ENCODE measurements around the gene ALCAM.
"Not testable (repeated sequence)": the region's sequence is repeated elsewhere in the genome, so short reads cannot be mapped to it uniquely, and the experiment has no call there.

The ALCAM gene

GRCh38 chr3:105594219-105594618, 227.5 kb downstream of the ALCAM start:
- H3K27ac ChIP-seq, result no peak overlapping the region
- no peak for DNase-seq (ENCODE audit: low spot score)
- TF ChIP-seq, protein P1, sequence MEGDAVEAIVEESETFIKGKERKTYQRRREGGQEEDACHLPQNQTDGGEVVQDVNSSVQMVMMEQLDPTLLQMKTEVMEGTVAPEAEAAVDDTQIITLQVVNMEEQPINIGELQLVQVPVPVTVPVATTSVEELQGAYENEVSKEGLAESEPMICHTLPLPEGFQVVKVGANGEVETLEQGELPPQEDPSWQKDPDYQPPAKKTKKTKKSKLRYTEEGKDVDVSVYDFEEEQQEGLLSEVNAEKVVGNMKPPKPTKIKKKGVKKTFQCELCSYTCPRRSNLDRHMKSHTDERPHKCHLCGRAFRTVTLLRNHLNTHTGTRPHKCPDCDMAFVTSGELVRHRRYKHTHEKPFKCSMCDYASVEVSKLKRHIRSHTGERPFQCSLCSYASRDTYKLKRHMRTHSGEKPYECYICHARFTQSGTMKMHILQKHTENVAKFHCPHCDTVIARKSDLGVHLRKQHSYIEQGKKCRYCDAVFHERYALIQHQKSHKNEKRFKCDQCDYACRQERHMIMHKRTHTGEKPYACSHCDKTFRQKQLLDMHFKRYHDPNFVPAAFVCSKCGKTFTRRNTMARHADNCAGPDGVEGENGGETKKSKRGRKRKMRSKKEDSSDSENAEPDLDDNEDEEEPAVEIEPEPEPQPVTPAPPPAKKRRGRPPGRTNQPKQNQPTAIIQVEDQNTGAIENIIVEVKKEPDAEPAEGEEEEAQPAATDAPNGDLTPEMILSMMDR (IDR thresholded peaks at IDR 0.05), result no peak
- no peak overlapping the region for H3K4me3 ChIP-seq

DNA sequence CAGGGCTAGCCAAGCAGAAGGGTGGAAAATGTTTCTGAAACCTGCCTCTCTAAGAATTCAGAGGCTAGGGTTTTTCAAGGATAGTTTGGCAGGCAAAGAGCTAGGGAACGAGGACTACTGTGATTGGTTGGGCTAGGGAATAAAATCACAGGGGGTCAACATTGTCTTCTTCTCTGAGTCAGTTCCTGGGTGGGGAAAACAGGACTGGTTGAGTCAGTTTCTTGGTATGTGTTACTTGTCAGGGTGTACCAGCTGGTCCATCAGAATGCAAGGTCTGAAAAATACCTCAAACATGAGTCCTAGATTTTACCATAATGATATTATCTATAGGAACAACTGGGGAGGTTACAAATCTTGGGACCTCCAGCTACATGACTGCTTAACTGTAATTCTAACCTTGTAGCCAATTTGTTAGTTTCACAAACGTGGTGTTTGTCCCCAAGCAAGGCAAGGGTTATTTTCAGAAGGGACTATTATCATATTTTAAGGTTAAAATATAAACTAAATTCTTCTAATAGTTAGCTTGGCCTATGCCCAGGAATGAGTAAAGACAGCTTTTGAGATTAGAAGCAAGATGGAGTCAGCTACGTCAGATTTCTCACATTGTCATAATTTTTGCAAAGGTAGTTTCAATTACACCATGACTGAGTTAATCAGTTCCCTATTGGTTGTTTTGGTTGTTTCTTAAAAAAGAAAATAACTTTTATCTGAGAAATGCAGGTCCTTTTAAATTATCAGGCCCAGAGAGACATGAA, 231.5 kb downstream of the ALCAM start:
- no peak overlapping the region for H3K27ac ChIP-seq
- no peak overlapping the region for H3K4me3 ChIP-seq
- DNase-seq (ENCODE audit: low spot score), result no peak
- TF ChIP-seq, protein P1 (IDR thresholded peaks at IDR 0.05), result no peak

DNA sequence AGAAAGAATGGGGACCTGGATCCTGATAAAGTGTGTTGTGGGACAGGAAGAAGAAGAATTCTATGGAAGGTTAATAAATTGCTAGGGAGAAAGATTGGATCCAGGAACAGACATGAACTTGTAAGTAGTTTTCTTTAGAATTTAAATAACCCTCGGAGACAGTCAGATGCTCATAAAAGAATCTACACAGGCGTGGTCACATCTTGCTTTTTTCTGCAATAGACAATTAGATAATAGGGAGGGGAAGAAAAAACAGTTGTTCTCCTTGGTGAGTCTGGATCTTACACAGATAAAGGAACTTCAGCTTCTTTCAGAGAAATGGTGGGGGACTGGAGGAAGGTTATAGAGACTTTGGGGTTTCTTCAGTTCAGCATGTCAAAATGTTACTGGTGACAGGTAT, 232.6 kb downstream of the ALCAM start:
- TF ChIP-seq, protein P1 (IDR thresholded peaks at IDR 0.05), result no peak
- Histone ChIP-seq H3K27ac (no peak overlapping the region), H3K4me3 (no peak overlapping the region)
- DNase-seq (ENCODE audit: low spot score), result no peak

DNA sequence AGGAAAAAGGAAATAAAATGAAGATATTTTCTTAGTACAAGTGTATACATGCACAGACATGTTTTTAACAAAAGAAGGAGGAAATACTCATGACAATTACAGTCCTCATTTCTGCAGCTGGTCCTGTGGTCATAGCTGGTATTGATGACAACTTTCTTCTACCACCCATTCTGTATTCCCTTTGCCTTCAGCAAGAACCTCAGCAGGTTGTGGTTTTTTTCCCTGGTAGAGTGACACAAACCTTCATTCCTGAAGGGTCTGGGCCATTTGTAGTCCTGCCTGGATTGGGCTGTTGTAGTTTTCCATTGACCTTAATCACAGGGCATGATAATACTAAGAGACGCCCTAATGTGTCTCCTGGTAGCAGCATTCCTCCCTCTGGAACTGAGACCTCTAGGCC, 235.0 kb downstream of the ALCAM start:
- DNase-seq (ENCODE audit: low spot score); H3K27ac ChIP-seq; H3K4me3 ChIP-seq: not testable (repeated sequence)

- H3K27ac ChIP-seq; H3K4me3 ChIP-seq; DNase-seq (ENCODE audit: low spot score): not testable (repeated sequence)
Observed at GRCh38 chr3:105602286-105602685, 235.6 kb downstream of the ALCAM start.

GRCh38 chr3:105603516-105603915, 236.8 kb downstream of the ALCAM start:
- DNase-seq (ENCODE audit: low spot score); H3K27ac ChIP-seq: not testable (repeated sequence)

GRCh38 chr3:105606016-105606415, 239.3 kb downstream of the ALCAM start:
- TF ChIP-seq, protein P1 (IDR thresholded peaks at IDR 0.05), result no peak
- no peak overlapping the region for H3K4me3 ChIP-seq
- DNase-seq (ENCODE audit: low spot score), result no peak
- no peak overlapping the region for H3K27ac ChIP-seq

More at GRCh38 chr3:105603516-105603915, 236.8 kb downstream of the ALCAM start:
- not testable (repeated sequence) for H3K4me3 ChIP-seq

DNA sequence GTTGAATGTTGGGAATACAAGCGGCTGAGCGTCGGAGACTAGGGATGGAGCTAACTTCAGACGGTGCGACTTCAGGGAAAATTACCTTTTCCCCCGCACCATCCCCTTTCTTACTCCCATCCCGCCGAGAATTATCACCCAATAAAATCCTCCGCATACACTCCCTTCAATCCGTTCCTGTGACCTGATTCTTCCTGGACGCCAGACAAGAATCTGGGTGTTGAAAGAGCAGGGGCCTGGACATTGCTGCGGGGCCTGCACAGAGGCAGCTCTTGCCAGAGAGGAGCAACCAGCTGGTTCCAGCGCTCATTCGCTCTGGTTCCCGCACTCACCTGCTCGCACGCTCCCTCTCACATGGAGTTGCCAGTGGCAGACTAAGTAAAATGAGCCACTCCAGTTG, 241.9 kb downstream of the ALCAM start:
- no peak overlapping the region for H3K27ac ChIP-seq
- no peak overlapping the region for H3K4me3 ChIP-seq
- TF ChIP-seq, protein P1 (IDR thresholded peaks at IDR 0.05), result no peak
- no peak for DNase-seq (ENCODE audit: low spot score)

DNA sequence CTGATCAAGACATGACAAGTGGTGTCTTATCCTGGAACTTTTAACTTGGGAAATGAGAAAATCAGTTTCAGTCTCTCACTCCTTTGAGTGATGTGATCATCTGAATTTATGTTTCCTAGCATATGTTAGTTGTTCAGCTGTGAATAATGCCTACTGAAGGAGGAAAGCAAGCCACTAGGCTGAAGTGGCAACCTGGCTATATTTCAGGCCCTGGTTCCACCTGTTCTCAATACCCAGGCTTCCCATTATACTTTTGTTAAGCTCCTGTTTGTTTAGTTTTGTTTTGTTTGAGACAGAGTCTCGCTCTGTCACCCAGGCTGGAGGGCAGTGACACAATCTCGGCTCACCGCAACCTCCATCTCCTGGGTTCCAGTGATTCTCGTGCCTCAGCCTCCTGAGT, 243.8 kb downstream of the ALCAM start:
- no peak overlapping the region for H3K27ac ChIP-seq
- TF ChIP-seq, protein P1 (IDR thresholded peaks at IDR 0.05), result no peak
- no peak for DNase-seq (ENCODE audit: low spot score)
- H3K4me3 ChIP-seq, result no peak overlapping the region

All from coronary artery (tissue), 2 donors.